Measurements from ENCODE around the gene TMEM131.

TMEM131 gene

GRCh38 chr2:97952357-97952756 lies 43.4 kb downstream of the TMEM131 start:
- ChIA-PET POLR2A (ENCODE audit: low non-redundant PET) (interaction anchor here (0.6 kb wide), 1 partner anchor 15 kb away, joined by 3 read pairs; no protein-coding TSS in a partner anchor), CTCF (interaction anchor here (0.7 kb wide), 1 partner anchor 32 kb away, joined by 4 read pairs; no protein-coding TSS in a partner anchor)
- no peak for TF ChIP-seq CTCF (conservative IDR thresholded peaks at IDR 0.05; ENCODE audit: low read depth)
- DNase-seq (ENCODE audit: low spot score): no peak
- no peak overlapping the region for H3K27ac ChIP-seq

- ChIA-PET POLR2A (ENCODE audit: low non-redundant PET) (no interaction called here), CTCF (interaction anchor here (0.6 kb wide), 1 partner anchor 319 kb away, joined by 3 read pairs; no protein-coding TSS in a partner anchor)
Observed at GRCh38 chr2:97951155-97951680, 44.5 kb downstream of the TMEM131 start.

GRCh38 chr2:97950329-97951154 lies 45.2 kb downstream of the TMEM131 start:
- no peak overlapping the region for H3K27ac ChIP-seq
- POLR2A ChIA-PET (ENCODE audit: low non-redundant PET): no interaction called here
- TF ChIP-seq CTCF (conservative IDR thresholded peaks at IDR 0.05; ENCODE audit: low read depth): no peak
- CTCF ChIA-PET: interaction anchor here (0.6 kb wide), 2 partner anchors 319 to 671 kb away, joined by 3 read pairs; no protein-coding TSS in a partner anchor
- peak; percentile 50 for DNase-seq (ENCODE audit: low spot score)

More at GRCh38 chr2:97951155-97951680, 44.5 kb downstream of the TMEM131 start:
- no peak for TF ChIP-seq CTCF (conservative IDR thresholded peaks at IDR 0.05; ENCODE audit: low read depth)
- DNase-seq (ENCODE audit: low spot score): no peak
- H3K27ac ChIP-seq: peak overlapping the region; percentile 53; the same call in 1 of the 2 replicates

- DNase-seq (ENCODE audit: low spot score): no peak
- H3K27ac ChIP-seq: no peak overlapping the region
- POLR2A ChIA-PET (ENCODE audit: low non-redundant PET): no interaction called here
- CTCF ChIA-PET: no interaction called here
- TF ChIP-seq CTCF (conservative IDR thresholded peaks at IDR 0.05; ENCODE audit: low read depth): no peak
Observed at GRCh38 chr2:97948926-97949325, 46.8 kb downstream of the TMEM131 start.

GRCh38 chr2:97945791-97946190 lies 50.0 kb downstream of the TMEM131 start:
- CTCF ChIA-PET: interaction anchor here (0.6 kb wide), 1 partner anchor 187 kb away, joined by 5 read pairs; no protein-coding TSS in a partner anchor
- POLR2A ChIA-PET (ENCODE audit: low non-redundant PET): no interaction called here
- DNase-seq (ENCODE audit: low spot score): no peak
- TF ChIP-seq CTCF (conservative IDR thresholded peaks at IDR 0.05; ENCODE audit: low read depth): no peak
- H3K27ac ChIP-seq: no peak overlapping the region

- no peak for TF ChIP-seq CTCF (conservative IDR thresholded peaks at IDR 0.05; ENCODE audit: low read depth)
- no peak overlapping the region for H3K27ac ChIP-seq
- no peak for DNase-seq (ENCODE audit: low spot score)
- ChIA-PET POLR2A (ENCODE audit: low non-redundant PET) (no interaction called here), CTCF (interaction anchor here (0.6 kb wide), 1 partner anchor 34 kb away, joined by 3 read pairs; no protein-coding TSS in a partner anchor)
Observed at GRCh38 chr2:97936881-97937280, 58.9 kb downstream of the TMEM131 start.

Measured in RWPE1 (cell line).